HCT116 (cell line): ENCODE data around the gene KCTD2. TPM values are rescaled to one million over a fixed set of nuclear protein-coding genes. Genes with fewer than 3 reads are reported as not detected.

Experiments used
- ATAC-seq: fragments of 200-7000 bp; cut with Tn5 transposase; 2 replicates; pipeline ENCODE4 v1.9.1; 2020; ENCODE audit warnings: mild to moderate bottlenecking, moderate library complexity
- BruUV-seq: library from RNA; stranded (reverse); fragments of 400-500 nt; replicated peaks from 2 replicates; lab custom pipeline; 2021; lab: Mats Ljungman, UMichigan
- CTCF ChIA-PET: fragments of 300-600 bp; sonication (Branson Sonifier 250); formaldehyde crosslinking; loops from one replicate; lab custom pipeline; 2021; ENCODE audit warnings: antibody characterized with exemption; lab: Charles Lee
- POLR2A ChIA-PET: fragments of 300-600, 350-600 bp; sonication (Branson Sonifier 250); formaldehyde crosslinking; loops from one replicate; lab custom pipeline; 2021; ENCODE audit warnings: antibody characterized with exemption; lab: Charles Lee
- RAD21 ChIA-PET, 2 experiments: fragments of 300-600 bp; sonication (Branson Sonifier 250); formaldehyde crosslinking; loops; one replicate each; lab custom pipeline; 2023; ENCODE audit warnings: low total read pairs in 2 of 2; ENCODE audit not compliant: uncharacterized antibody in 2 of 2, unreplicated experiment in 2 of 2, low non-redundant PET in 1 of 2; lab: Charles Lee
- DNase-seq: peaks from one replicate; pipeline ENCODE4 v3.0.0-alpha.2; 2010; ENCODE audit warnings: low read depth, low spot score
- H2AFZ ChIP-seq: fragments of 200-600 bp; shearing (Covaris generic), sonication (generic); 2 replicates; pipeline ENCODE4 v1.6.1; 2017; ENCODE audit warnings: low read depth, mixed run types, mixed read lengths, antibody characterized with exemption, low read length; ENCODE audit not compliant: poor library complexity, severe bottlenecking
- H3K27ac ChIP-seq: 2 replicates; pipeline ENCODE4 v1.5.1; 2012; ENCODE audit warnings: low read depth, low read length
- H3K27me3 ChIP-seq: fragments of 200-600 bp; sonication (generic); 2 replicates; pipeline ENCODE4 v1.6.1; 2016; ENCODE audit warnings: mixed run types, low read length, mixed read lengths; ENCODE audit not compliant: insufficient read depth
- H3K36me3 ChIP-seq, 2 experiments: fragments of 200-500 bp in 1 of 2; fragments of 200-600 bp in 1 of 2; sonication (Bioruptor generic) in 1 of 2; sonication (generic) in 1 of 2; 2 replicates each; pipeline versions ENCODE4 v1.5.1 to v1.6.1; 2014 to 2016; ENCODE audit warnings: low read length in 2 of 2, inconsistent platforms in 1 of 2, mixed read lengths in 1 of 2, mixed run types in 1 of 2; ENCODE audit not compliant: insufficient read depth in 2 of 2, control insufficient read depth in 1 of 2
- H3K4me1 ChIP-seq, 2 experiments: fragments of 200-600 bp in 1 of 2; sonication (generic) in 1 of 2; 2 replicates each; pipeline versions ENCODE4 v1.5.1 to v1.6.1; 2012 to 2017; ENCODE audit warnings: low read length in 2 of 2, inconsistent platforms in 1 of 2, mild to moderate bottlenecking in 1 of 2, mixed read lengths in 1 of 2, mixed run types in 1 of 2, moderate library complexity in 1 of 2; ENCODE audit not compliant: insufficient read depth in 2 of 2, control insufficient read depth in 1 of 2
- H3K4me2 ChIP-seq: fragments of 200-600 bp; sonication (generic); 2 replicates; pipeline ENCODE4 v1.6.1; 2017; ENCODE audit warnings: mixed run types, low read length, mixed read lengths
- H3K4me3 ChIP-seq, 2 experiments: fragments of 200-600 bp in 1 of 2; sonication (generic) in 1 of 2; replicated peaks in 1 of 2; 2 replicates each; pipeline ENCODE4 v1.5.1; 2011 to 2016; ENCODE audit warnings: low read length in 2 of 2, control low read depth in 1 of 2, low read depth in 1 of 2, mild to moderate bottlenecking in 1 of 2, mixed read lengths in 1 of 2, mixed run types in 1 of 2
- H3K79me2 ChIP-seq: fragments of 200-600 bp; sonication (generic); 2 replicates; pipeline ENCODE4 v1.6.1; 2017; ENCODE audit warnings: mild to moderate bottlenecking, mixed run types, low read length, moderate library complexity, mixed read lengths; ENCODE audit not compliant: insufficient read depth
- H3K9ac ChIP-seq: fragments of 200-600 bp; sonication (generic); 2 replicates; pipeline ENCODE4 v1.6.1; 2016; ENCODE audit warnings: low read length, mixed read lengths
- H3K9me2 ChIP-seq: fragments of 200-600 bp; sonication (generic), shearing (Covaris generic); 2 replicates; pipeline ENCODE4 v1.6.1; 2017; ENCODE audit warnings: mixed run types, mild to moderate bottlenecking, moderate library complexity; ENCODE audit not compliant: insufficient read depth
- H3K9me3 ChIP-seq, 2 experiments: fragments of 200-500 bp in 1 of 2; fragments of 200-600 bp in 1 of 2; sonication (Bioruptor generic) in 1 of 2; sonication (generic) in 1 of 2; 2 replicates each; pipeline ENCODE4 v1.6.1; 2014 to 2017; ENCODE audit warnings: low read length in 2 of 2, mixed read lengths in 2 of 2, inconsistent platforms in 1 of 2, low read depth in 1 of 2, mild to moderate bottlenecking in 1 of 2, mixed run types in 1 of 2, moderate library complexity in 1 of 2; ENCODE audit not compliant: control insufficient read depth in 1 of 2, insufficient read depth in 1 of 2
- H4K20me1 ChIP-seq: fragments of 200-600 bp; sonication (generic), shearing (Covaris generic); 2 replicates; pipeline ENCODE4 v1.6.1; 2017; ENCODE audit warnings: mixed run types, mild to moderate bottlenecking, moderate library complexity; ENCODE audit not compliant: insufficient read depth
- CBX3 ChIP-seq: IDR thresholded peaks from 2 replicates; pipeline ENCODE4 v1.6.1; 2012; ENCODE audit warnings: low read depth
- CTCF ChIP-seq, 3 experiments: fragments of 200-600 bp in 1 of 3; sonication (generic) in 1 of 3; IDR thresholded peaks in 2 of 3; conservative IDR thresholded peaks in 1 of 3; 2 replicates each; pipeline ENCODE4 v1.5.1; 2012 to 2017; ENCODE audit warnings: low read depth in 2 of 3, low read length in 2 of 3, antibody characterized with exemption in 1 of 3, borderline replicate concordance in 1 of 3, control low read depth in 1 of 3, mild to moderate bottlenecking in 1 of 3, mixed read lengths in 1 of 3, mixed run types in 1 of 3, moderate library complexity in 1 of 3; ENCODE audit not compliant: insufficient read depth in 1 of 3
- ELF1 ChIP-seq: IDR thresholded peaks from 2 replicates; pipeline ENCODE4 v1.6.1; 2012; ENCODE audit warnings: low read depth, borderline replicate concordance
- EZH2 ChIP-seq: fragments of 200-600 bp; sonication (generic); IDR thresholded peaks from 2 replicates; pipeline ENCODE4 v1.6.1; 2017; ENCODE audit warnings: antibody characterized with exemption, mixed run types
- EZH2phosphoT487 ChIP-seq: fragments of 200-600 bp; IDR thresholded peaks from 2 replicates; pipeline ENCODE4 v1.6.1; 2018; ENCODE audit warnings: antibody characterized with exemption, borderline replicate concordance
- FOSL1 ChIP-seq: IDR thresholded peaks from 2 replicates; pipeline ENCODE4 v1.6.1; 2012; ENCODE audit warnings: low read depth
- JUND ChIP-seq: IDR thresholded peaks from 2 replicates; pipeline ENCODE4 v1.6.1; 2012
- POLR2A ChIP-seq: IDR thresholded peaks from 2 replicates; pipeline ENCODE4 v1.7.0; 2011; ENCODE audit warnings: borderline replicate concordance; ENCODE audit not compliant: insufficient read depth, insufficient read length; ENCODE audit errors: extremely low read depth
- POLR2AphosphoS5 ChIP-seq: IDR thresholded peaks from 2 replicates; pipeline ENCODE4 v1.6.1; 2011; ENCODE audit warnings: mild to moderate bottlenecking, low read depth, low read length, moderate library complexity
- RAD21 ChIP-seq: IDR thresholded peaks from 2 replicates; pipeline ENCODE4 v1.6.1; 2012; ENCODE audit warnings: low read depth, mild to moderate bottlenecking
- REST ChIP-seq: IDR thresholded peaks from 2 replicates; pipeline ENCODE4 v1.6.1; 2012; ENCODE audit warnings: low read depth
- SIN3A ChIP-seq: IDR thresholded peaks from 2 replicates; pipeline ENCODE4 v1.6.1; 2012; ENCODE audit warnings: low read depth
- SP1 ChIP-seq: IDR thresholded peaks from 2 replicates; pipeline ENCODE4 v1.6.1; 2012; ENCODE audit warnings: low read depth
- TCF7L2 ChIP-seq: IDR thresholded peaks from 2 replicates; pipeline ENCODE4 v1.7.0; 2011; ENCODE audit warnings: borderline replicate concordance, inconsistent platforms; ENCODE audit not compliant: insufficient read depth, insufficient read length; ENCODE audit errors: extremely low read depth
- YY1 ChIP-seq: IDR thresholded peaks from 2 replicates; pipeline ENCODE4 v1.6.1; 2011; ENCODE audit warnings: low read length, low read depth, moderate library complexity, mild to moderate bottlenecking; ENCODE audit not compliant: insufficient replicate concordance; ENCODE audit errors: extremely low read depth
- ZFX ChIP-seq: fragments of 450-650 bp; IDR thresholded peaks from 2 replicates; pipeline ENCODE4 v1.6.1; 2017
- ZNF274 ChIP-seq: fragments of 200-500 bp; sonication (Bioruptor generic); IDR thresholded peaks from 2 replicates; pipeline ENCODE4 v1.6.1; 2014; ENCODE audit warnings: mild to moderate bottlenecking, low read depth, low read length, inconsistent platforms
- intact Hi-C: fragments of 100-400 bp; cut with micrococcal nuclease; formaldehyde crosslinking; loops from 2 replicates; pipeline ENCODE4 v1.10.0; 2022
- total RNA-seq: library from RNA; stranded (reverse); gene quantifications from one replicate; pipeline ENCODE4 v1.2.1, GENCODE V29; 2021; ENCODE audit not compliant: unreplicated experiment

Gene KCTD2
- total RNA-seq, 1 experiment from 2014 or later = 23.3 TPM

DNA sequence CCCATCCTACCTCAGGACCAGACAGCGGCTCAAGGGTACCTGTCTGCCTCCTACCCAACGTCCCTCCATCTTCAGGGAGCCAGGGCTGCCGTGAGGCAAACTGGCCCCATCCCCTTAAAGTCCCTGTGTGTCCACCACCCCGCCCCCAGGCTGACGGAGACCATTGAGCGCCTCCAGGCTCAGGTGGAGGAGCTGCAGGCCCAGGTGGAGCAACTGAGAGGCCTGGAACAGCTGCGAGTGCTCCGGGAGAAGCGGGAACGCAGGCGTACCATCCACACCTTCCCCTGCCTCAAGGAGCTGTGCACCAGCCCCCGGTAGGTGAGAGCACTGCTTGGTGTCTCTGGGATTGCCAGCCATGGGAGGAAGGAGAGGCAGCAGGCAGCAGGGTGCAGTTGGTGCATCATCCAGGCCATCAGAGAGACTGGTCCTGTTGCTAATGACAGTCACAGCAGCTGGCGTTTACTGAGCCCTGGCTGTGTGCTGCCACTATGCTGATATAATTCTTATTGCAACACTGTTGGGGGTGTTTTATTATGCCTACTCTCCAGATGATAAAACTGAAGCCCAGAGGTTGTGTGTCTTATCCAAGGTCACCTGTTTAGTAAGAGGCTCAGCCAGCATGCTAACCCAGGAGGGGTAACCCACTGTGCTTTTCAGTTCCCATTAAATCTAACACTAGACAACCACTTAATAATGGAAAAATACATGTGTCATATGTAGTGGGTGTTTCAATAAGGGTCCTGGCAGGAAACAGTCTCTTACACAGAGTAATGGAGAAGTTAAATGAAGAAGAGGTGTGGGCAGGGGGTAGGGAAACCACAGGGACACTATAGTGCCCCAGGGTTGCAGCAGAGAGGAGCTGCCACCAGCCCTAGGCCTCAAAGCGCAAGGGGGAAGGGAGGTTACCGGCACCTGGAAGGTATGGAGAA, 44.8 kb upstream of the KCTD2 start:
- Histone ChIP-seq H3K79me2 (0 out of 2 replicates have a peak, but pooled peaks cover 4% of the 10 kb centered on the region), H3K4me1 (no peaks in the 10 kb centered on the region), H3K9me2 (no peaks in the 10 kb centered on the region), H4K20me1 (no peaks in the 10 kb centered on the region), H3K9ac (no peak overlapping the region), H3K9me3 (no peaks in the 10 kb centered on the region), H3K4me2 (no peak overlapping the region), H3K27ac (no peak overlapping the region), H3K4me3 (no peak overlapping the region), H3K27me3 (no peaks in the 10 kb centered on the region), H2AFZ (no peak overlapping the region), H3K36me3 (peaks cover 7 to 21% of the 10 kb centered on the region in 2 experiments; a peak in 2 of 4 replicates)
- RAD21 ChIA-PET = no interaction called here
- ATAC-seq = no peak
- no peak for TF ChIP-seq JUND
- no peak for TF ChIP-seq ZNF274
- no peak for TF ChIP-seq ZFX
- no peak for TF ChIP-seq ELF1
- no peak for TF ChIP-seq YY1
- no peak for TF ChIP-seq POLR2AphosphoS5
- TF ChIP-seq REST = no peak
- no peak for TF ChIP-seq FOSL1
- no peak for TF ChIP-seq SP1
- TF ChIP-seq TCF7L2 = no peak
- TF ChIP-seq CTCF (IDR thresholded peaks at IDR 0.05 in 2 of 3, conservative IDR thresholded peaks at IDR 0.05 in 1 of 3; ENCODE audit: borderline replicate concordance in 1 of 3, insufficient read depth in 1 of 3, low read depth in 2 of 3, low read length in 2 of 3) = no peak
- TF ChIP-seq RAD21 = no peak
- no peak for TF ChIP-seq POLR2A
- TF ChIP-seq EZH2 = no peak
- no peak for TF ChIP-seq EZH2phosphoT487
- TF ChIP-seq CBX3 = no peak
- no peak for TF ChIP-seq SIN3A
- intact Hi-C loops = no loop called here
- no TSS peak for BruUV-seq
- POLR2A ChIA-PET = no interaction called here
- CTCF ChIA-PET = no interaction called here
- DNase-seq = no peak
